ENCODE results near the gene MACROD2. TPM values are rescaled to one million over a fixed set of nuclear protein-coding genes. Genes with fewer than 3 reads are reported as not detected.
"Not testable (repeated sequence)": the region's sequence is repeated elsewhere in the genome, so short reads cannot be mapped to it uniquely, and the experiment has no call there.

Gene MACROD2
- total RNA-seq, 1 donor from 2014 or later = 0.46 TPM

- no peak for DNase-seq (ENCODE audit: low read depth, low spot score)
Measured at GRCh38 chr20:15991279-15991678, 1996.0 kb downstream of the MACROD2 start.

GRCh38 chr20:15992564-15992963 lies 1997.2 kb downstream of the MACROD2 start:
- no peak for DNase-seq (ENCODE audit: low read depth, low spot score)

- DNase-seq (ENCODE audit: low read depth, low spot score) = no peak
Measured at GRCh38 chr20:16000112-16000511, 2004.8 kb downstream of the MACROD2 start.

GRCh38 chr20:16001286-16001685 lies 2006.0 kb downstream of the MACROD2 start:
- no peak for DNase-seq (ENCODE audit: low read depth, low spot score)

- no peak for DNase-seq (ENCODE audit: low read depth, low spot score)
Measured at GRCh38 chr20:16003310-16003709, 2008.0 kb downstream of the MACROD2 start.

GRCh38 chr20:16004108-16004854 lies 2009.0 kb downstream of the MACROD2 start:
- no peak for DNase-seq (ENCODE audit: low read depth, low spot score)

GRCh38 chr20:16005021-16005914 lies 2010.0 kb downstream of the MACROD2 start:
- no peak for DNase-seq (ENCODE audit: low read depth, low spot score)

GRCh38 chr20:16005915-16006493 lies 2010.7 kb downstream of the MACROD2 start:
- DNase-seq (ENCODE audit: low read depth, low spot score) = no peak

GRCh38 chr20:16007164-16007563 lies 2011.8 kb downstream of the MACROD2 start:
- DNase-seq (ENCODE audit: low read depth, low spot score) = no peak

- no peak for DNase-seq (ENCODE audit: low read depth, low spot score)
Measured at GRCh38 chr20:16007962-16008361, 2012.6 kb downstream of the MACROD2 start.

GRCh38 chr20:16011056-16011455 lies 2015.7 kb downstream of the MACROD2 start:
- DNase-seq (ENCODE audit: low read depth, low spot score) = no peak

- DNase-seq (ENCODE audit: low read depth, low spot score) = no peak
Measured at GRCh38 chr20:16011519-16011918, 2016.2 kb downstream of the MACROD2 start.

GRCh38 chr20:16012934-16013333 lies 2017.6 kb downstream of the MACROD2 start:
- DNase-seq (ENCODE audit: low read depth, low spot score) = not testable (repeated sequence)

- DNase-seq (ENCODE audit: low read depth, low spot score) = no peak
Measured at GRCh38 chr20:16013631-16014030, 2018.3 kb downstream of the MACROD2 start.

- no peak for DNase-seq (ENCODE audit: low read depth, low spot score)
Measured at GRCh38 chr20:16014436-16014835, 2019.1 kb downstream of the MACROD2 start.

GRCh38 chr20:16017656-16018055 lies 2022.3 kb downstream of the MACROD2 start:
- no peak for DNase-seq (ENCODE audit: low read depth, low spot score)

GRCh38 chr20:16018881-16019280 lies 2023.6 kb downstream of the MACROD2 start:
- DNase-seq (ENCODE audit: low read depth, low spot score) = no peak

GRCh38 chr20:16020971-16021370 lies 2025.7 kb downstream of the MACROD2 start:
- DNase-seq (ENCODE audit: low read depth, low spot score) = no peak

- no peak for DNase-seq (ENCODE audit: low read depth, low spot score)
Measured at GRCh38 chr20:16025084-16025483, 2029.8 kb downstream of the MACROD2 start.

- no peak for DNase-seq (ENCODE audit: low read depth, low spot score)
Measured at GRCh38 chr20:16027686-16028085, 2032.4 kb downstream of the MACROD2 start.

GRCh38 chr20:16028923-16029322 lies 2033.6 kb downstream of the MACROD2 start:
- no peak for DNase-seq (ENCODE audit: low read depth, low spot score)

- no peak for DNase-seq (ENCODE audit: low read depth, low spot score)
Measured at GRCh38 chr20:16030253-16030652, 2034.9 kb downstream of the MACROD2 start.
